ENCODE data around the gene SYT17.
A peak's percentile ranks its signal among the peaks of the same experiment; 100 is the strongest.

The SYT17 gene

GRCh38 chr16:19266774-19267173 lies 98.7 kb downstream of the SYT17 start:
- DNase-seq = no peak

- no peak for DNase-seq
These were observed 101.1 kb downstream of the SYT17 start for GRCh38 chr16:19269098-19269497.

- no peak for DNase-seq
These were observed 106.2 kb downstream of the SYT17 start for GRCh38 chr16:19274165-19274797.

- no peak for DNase-seq
These were observed 110.4 kb downstream of the SYT17 start for GRCh38 chr16:19278403-19278802.

GRCh38 chr16:19281246-19281645 lies 113.2 kb downstream of the SYT17 start:
- DNase-seq = no peak

GRCh38 chr16:19282101-19282500 lies 114.1 kb downstream of the SYT17 start:
- DNase-seq = no peak

- no peak for DNase-seq
These were observed 115.6 kb downstream of the SYT17 start for GRCh38 chr16:19283637-19284036.

- peak; percentile 82 for DNase-seq
These were observed 116.2 kb downstream of the SYT17 start for GRCh38 chr16:19284207-19284606.

- no peak for DNase-seq
These were observed 117.4 kb downstream of the SYT17 start, which contains the start of gene CLEC19A for GRCh38 chr16:19285431-19285830. TSS of gene CLEC19A (plus strand) at chr16:19285731. CDS start at chr16:19285852, 121 bp downstream.

- DNase-seq = no peak
These were observed 118.8 kb downstream of the SYT17 start for GRCh38 chr16:19286827-19287226.

- no peak for DNase-seq
These were observed 119.2 kb downstream of the SYT17 start for GRCh38 chr16:19287241-19287640.

GRCh38 chr16:19288872-19289799 lies 121.1 kb downstream of the SYT17 start:
- no peak for DNase-seq

GRCh38 chr16:19289811-19290485 lies 121.9 kb downstream of the SYT17 start:
- peak; percentile 8 for DNase-seq

- no peak for DNase-seq
These were observed 122.8 kb downstream of the SYT17 start for GRCh38 chr16:19290860-19291259.

GRCh38 chr16:19291475-19291874 lies 123.4 kb downstream of the SYT17 start:
- DNase-seq = no peak

GRCh38 chr16:19292186-19292585 lies 124.1 kb downstream of the SYT17 start:
- no peak for DNase-seq

GRCh38 chr16:19294156-19294649 lies 126.2 kb downstream of the SYT17 start:
- no peak for DNase-seq

GRCh38 chr16:19295393-19295792 lies 127.4 kb downstream of the SYT17 start:
- DNase-seq = no peak

GRCh38 chr16:19297454-19297853 lies 129.4 kb downstream of the SYT17 start:
- DNase-seq = no peak

- no peak for DNase-seq
These were observed 131.5 kb downstream of the SYT17 start for GRCh38 chr16:19299565-19299964.

GRCh38 chr16:19301931-19302330 lies 133.9 kb downstream of the SYT17 start:
- no peak for DNase-seq

- no peak for DNase-seq
These were observed 136.7 kb downstream of the SYT17 start for GRCh38 chr16:19304750-19305149.

GRCh38 chr16:19305443-19305842 lies 137.4 kb downstream of the SYT17 start:
- DNase-seq = no peak

Data from DMS79 treated with DMSO at 0.1 percent for 48 hours (cell line).